GM19467 (cell line): ENCODE measurements around the gene CNPPD1.

Experiments
- ATAC-seq: cut with Tn5 transposase; IDR thresholded peaks from one replicate; pipeline ENCODE4 v1.9.1; 2021; ENCODE audit warnings: mild to moderate bottlenecking, moderate library complexity; ENCODE audit not compliant: unreplicated experiment

CNPPD1 gene

GRCh38 chr2:219123356-219124135, 53.2 kb downstream of the CNPPD1 start:
- ATAC-seq, result no peak

- no peak for ATAC-seq
Measured at GRCh38 chr2:219122202-219122980, 54.3 kb downstream of the CNPPD1 start.
